Epithelial cell of esophagus (primary cell): ENCODE measurements around the gene ZFC3H1.
"Not testable (repeated sequence)": the region's sequence is repeated elsewhere in the genome, so short reads cannot be mapped to it uniquely, and the experiment has no call there.

Experiments used
- DNase-seq: peaks from one replicate; pipeline ENCODE4 v3.0.0; 2010; ENCODE audit warnings: low read depth
- H3K4me3 ChIP-seq: 2 replicates; pipeline ENCODE4 v1.5.1; 2011; ENCODE audit warnings: mild to moderate bottlenecking, low read length, control low read depth
- CTCF ChIP-seq: IDR thresholded peaks from 2 replicates; pipeline ENCODE4 v1.5.1; 2011; ENCODE audit warnings: low read depth, mild to moderate bottlenecking, low read length, control low read depth, inconsistent platforms; ENCODE audit not compliant: insufficient read depth; ENCODE audit errors: missing control alignments

ZFC3H1 gene

GRCh38 chr12:71702590-71702989 is 38.9 kb upstream of the ZFC3H1 start:
- no peak for TF ChIP-seq CTCF
- DNase-seq, result peak; percentile 50
- H3K4me3 ChIP-seq, result no peak overlapping the region

DNA sequence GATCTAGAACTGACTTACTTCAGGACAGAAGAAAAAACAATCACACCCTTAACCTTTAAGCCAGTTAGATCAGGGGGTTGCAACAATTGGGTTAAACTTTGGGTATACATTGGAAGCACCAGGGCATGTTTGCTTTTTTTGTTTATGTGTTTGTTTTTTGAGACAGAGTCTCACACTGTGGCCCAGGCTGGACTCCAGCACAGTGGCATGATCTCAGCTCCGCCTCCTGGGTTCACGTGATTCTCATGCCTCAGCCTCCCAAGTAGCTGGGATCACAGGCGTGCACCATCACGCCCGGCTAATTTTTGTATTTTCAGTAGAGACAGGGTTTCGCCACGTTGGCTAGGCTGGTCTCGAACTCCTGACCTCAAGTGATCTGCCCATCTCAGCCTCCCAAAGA is 38.5 kb upstream of the ZFC3H1 start:
- DNase-seq, result peak; percentile 40
- not testable (repeated sequence) for H3K4me3 ChIP-seq

- no peak for DNase-seq
- TF ChIP-seq CTCF, result no peak
- H3K4me3 ChIP-seq, result no peak overlapping the region
Measured at GRCh38 chr12:71695782-71696181, 32.1 kb upstream of the ZFC3H1 start.

DNA sequence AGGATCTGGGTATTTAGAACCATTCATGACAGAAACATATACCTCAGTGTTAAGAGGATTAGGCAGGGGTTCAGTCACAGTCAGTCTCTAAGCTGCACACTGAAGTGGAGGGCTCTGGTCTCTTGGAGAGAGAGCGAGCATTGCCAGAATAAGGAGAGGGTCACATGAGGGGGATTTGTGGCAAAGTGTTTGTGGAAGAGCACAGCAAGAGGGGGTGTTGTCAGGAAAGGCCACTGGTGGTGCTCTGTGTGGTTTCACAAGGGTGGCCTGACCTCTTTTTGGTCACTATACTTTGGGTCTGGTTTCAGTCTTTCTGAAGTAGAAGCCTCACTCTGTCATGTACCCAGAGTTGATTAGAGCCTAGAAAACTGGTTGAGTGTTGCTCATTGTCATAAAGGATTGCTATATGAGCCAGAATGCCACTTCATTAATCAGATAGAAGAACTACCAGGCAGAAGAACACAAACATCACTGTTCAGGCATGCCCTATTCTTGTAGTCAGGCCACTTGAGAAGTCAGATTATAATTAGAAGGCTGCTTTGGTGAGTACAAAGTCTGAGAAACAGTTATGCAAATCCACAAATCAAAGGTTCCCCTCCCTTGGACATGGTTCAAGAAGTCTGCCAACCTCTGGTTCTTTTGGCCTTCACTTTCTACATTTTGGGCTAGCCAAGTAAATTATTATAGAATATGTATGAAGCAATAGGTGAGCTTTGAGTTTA is 30.6 kb upstream of the ZFC3H1 start:
- TF ChIP-seq CTCF, result no peak
- H3K4me3 ChIP-seq, result no peak overlapping the region
- DNase-seq, result peak; percentile 75

DNA sequence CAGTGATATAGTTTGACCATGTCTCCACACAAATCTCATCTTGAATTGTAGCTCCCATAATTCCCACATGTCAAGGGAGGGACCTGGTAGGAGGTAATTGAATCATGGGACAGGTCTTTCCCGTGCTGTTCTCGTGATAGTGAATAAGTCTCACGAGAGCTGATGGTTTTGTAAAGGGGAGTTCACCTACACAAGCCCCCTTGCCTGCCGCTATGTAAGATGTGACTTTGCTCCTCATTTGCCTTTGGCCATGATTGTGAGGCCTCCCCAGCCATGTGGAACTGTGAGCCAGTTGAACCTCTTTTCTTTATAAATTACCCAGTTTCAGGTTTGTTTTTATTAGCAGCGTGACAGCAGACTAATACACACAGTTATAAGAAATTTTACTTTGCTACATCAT is 30.0 kb upstream of the ZFC3H1 start:
- H3K4me3 ChIP-seq, DNase-seq: not testable (repeated sequence)

DNA sequence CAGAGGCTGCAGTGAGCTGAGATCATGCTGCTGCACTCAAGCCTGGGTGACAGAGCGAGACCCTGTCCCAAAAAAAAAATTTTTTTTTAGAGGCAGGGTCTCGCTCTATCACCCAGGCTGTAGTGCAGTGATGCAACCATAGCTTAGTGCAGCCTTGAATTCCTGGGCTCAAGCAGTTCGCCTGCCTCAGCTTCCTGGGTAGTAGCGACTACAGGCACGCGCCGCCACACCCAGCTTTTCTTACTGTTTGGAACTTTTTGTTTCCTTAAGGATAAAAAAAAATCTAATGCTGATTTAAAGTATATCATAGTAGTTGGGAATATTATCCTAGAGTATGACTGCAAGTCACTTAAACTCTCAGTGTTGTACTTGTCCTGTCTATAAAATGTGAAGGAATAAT is 29.5 kb upstream of the ZFC3H1 start:
- DNase-seq, result no peak
- no peak for TF ChIP-seq CTCF
- H3K4me3 ChIP-seq, result no peak overlapping the region

- no peak for TF ChIP-seq CTCF
- DNase-seq, result no peak
- no peak overlapping the region for H3K4me3 ChIP-seq
Measured at GRCh38 chr12:71691504-71692129, 28.0 kb upstream of the ZFC3H1 start.

- DNase-seq, result peak; percentile 63
- H3K4me3 ChIP-seq, result no peak overlapping the region
- TF ChIP-seq CTCF, result no peak
Measured at GRCh38 chr12:71688961-71689570, 25.4 kb upstream of the ZFC3H1 start.

DNA sequence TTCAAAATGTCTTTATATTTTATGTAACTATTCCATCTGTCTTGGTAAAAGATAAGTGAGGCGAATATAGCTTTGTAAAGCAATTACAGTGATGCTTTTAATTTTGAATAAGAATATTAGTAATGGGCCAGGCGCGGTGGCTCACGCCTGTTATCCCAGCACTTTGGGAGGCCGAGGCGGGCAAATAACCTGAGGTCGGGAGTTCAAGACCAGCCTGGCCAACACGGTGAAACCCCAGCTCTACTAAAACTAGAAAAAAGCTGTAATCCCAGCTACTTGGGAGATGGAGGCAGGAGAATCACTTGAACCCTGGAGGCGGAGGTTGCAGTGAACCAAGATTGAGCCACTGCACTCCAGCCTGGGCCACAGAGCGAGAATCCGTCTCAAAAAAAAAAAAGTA is 23.5 kb upstream of the ZFC3H1 start:
- H3K4me3 ChIP-seq, result peak overlapping the region; percentile 71
- DNase-seq, result not testable (repeated sequence)
